ENCODE results near the gene RBM14. TPM values are rescaled to one million over a fixed set of nuclear protein-coding genes. Genes with fewer than 3 reads are reported as not detected.

Gene RBM14
- total and polyA plus RNA-seq, 2 donors (not counting 1 experiment from before 2014, with no cell fraction given), result 52.4 to 244 TPM

- Histone ChIP-seq H3K27me3 (replicated peaks in 1 of 4; ENCODE audit: control extremely low read depth in 1 of 4, control insufficient read depth in 3 of 4, insufficient read depth in 4 of 4, low read length in 3 of 4) (no peaks in the 10 kb centered on the region), H3K9me3 (ENCODE audit: control extremely low read depth in 1 of 3, control insufficient read depth in 2 of 3, insufficient read depth in 1 of 3, low read length in 2 of 3) (no peaks in the 10 kb centered on the region), H2AFZ (ENCODE audit: insufficient read depth, low read depth, low read length, poor library complexity, severe bottlenecking) (no peak overlapping the region), H3K4me2 (replicated peaks; ENCODE audit: low read depth, low read length, poor library complexity, severe bottlenecking) (no peak overlapping the region), H3K9ac (ENCODE audit: low read length) (no peak overlapping the region), H3K79me2 (ENCODE audit: control insufficient read depth, insufficient read depth, low read length) (peaks cover 94% of the 10 kb centered on the region), H4K20me1 (ENCODE audit: control insufficient read depth, insufficient read depth, low read length, poor library complexity, severe bottlenecking) (peaks cover 78% of the 10 kb centered on the region), H3K4me1 (ENCODE audit: control insufficient read depth in 2 of 2, insufficient read depth in 2 of 2, low read length in 2 of 2) (peaks cover 8 to 9% of the 10 kb centered on the region in 2 donors), H3K27ac (ENCODE audit: low read length in 2 of 2) (no peak overlapping the region), H3K36me3 (replicated peaks in 1 of 2; ENCODE audit: control extremely low read depth in 1 of 2, control insufficient read depth in 1 of 2, extremely low read depth in 1 of 2, insufficient read depth in 2 of 2, low read length in 1 of 2) (peaks cover 0 to 73% of the 10 kb centered on the region in 2 experiments), H3K4me3 (ENCODE audit: control extremely low read depth in 1 of 5, extremely low read depth in 1 of 5, insufficient read depth in 1 of 5, low read depth in 2 of 5, low read length in 4 of 5) (no peak overlapping the region)
- Mint-ChIP-seq H3K4me3 (no peak overlapping the region), H3K4me1 (peaks cover 41% of the 10 kb centered on the region), H3K27ac (no peak overlapping the region), H3K27me3 (no peaks in the 10 kb centered on the region), H3K9me3 (ENCODE audit: insufficient read depth) (no peaks in the 10 kb centered on the region)
- ATAC-seq (ENCODE audit: low read depth), result no peak
- POLR2A ChIA-PET, result interaction anchor here (0.9 kb wide), 1 partner anchor 27 kb away, joined by 3 read pairs; the partner anchor contains the start of gene RBM4B
- TF ChIP-seq CTCF (IDR thresholded peaks at IDR 0.05), result no peak
- TF ChIP-seq EZH2 (IDR thresholded peaks at IDR 0.05; ENCODE audit: borderline replicate concordance, insufficient read depth, low read depth, low read length, poor library complexity, severe bottlenecking), result no peak
- WGBS (ENCODE audit: insufficient coverage), result 98% methylated on average over 5 of the region's 5 CpGs
- DNase-seq, result no peak
- intact Hi-C loops (cut with micrococcal nuclease), result loop anchor here (10.0 kb wide), 1 partner anchor 885 kb away; no protein-coding TSS in a partner anchor
- CTCF ChIA-PET, result interaction anchor here (1.4 to 2.2 kb wide), 2 partner anchors 17 to 28 kb away, joined by 3 to 9 read pairs; partner anchors contain the start of gene RBM4B
Observed at GRCh38 chr11:66649903-66650302, 33.5 kb downstream of the RBM14 start.

GRCh38 chr11:66651016-66651415, 34.6 kb downstream of the RBM14 start:
- H3K27ac ChIP-seq (ENCODE audit: low read length in 2 of 2), result no peak overlapping the region
- no peaks in the 10 kb centered on the region for H3K4me1 ChIP-seq (ENCODE audit: control insufficient read depth in 2 of 2, insufficient read depth in 2 of 2, low read length in 2 of 2)
- H4K20me1 ChIP-seq (ENCODE audit: control insufficient read depth, insufficient read depth, low read length, poor library complexity, severe bottlenecking), result peaks cover 68% of the 10 kb centered on the region
- H3K4me3 ChIP-seq (ENCODE audit: control extremely low read depth in 1 of 5, extremely low read depth in 1 of 5, insufficient read depth in 1 of 5, low read depth in 2 of 5, low read length in 4 of 5), result no peak overlapping the region
- H3K9ac ChIP-seq (ENCODE audit: low read length), result no peak overlapping the region
- WGBS (ENCODE audit: insufficient coverage), result no CpG with 5 or more reads among the region's 2 CpGs
- TF ChIP-seq EZH2 (IDR thresholded peaks at IDR 0.05; ENCODE audit: borderline replicate concordance, insufficient read depth, low read depth, low read length, poor library complexity, severe bottlenecking) (no peak), CTCF (IDR thresholded peaks at IDR 0.05) (no peak)
- peaks cover 90% of the 10 kb centered on the region for H3K79me2 ChIP-seq (ENCODE audit: control insufficient read depth, insufficient read depth, low read length)
- peaks cover 33% of the 10 kb centered on the region for H3K4me1 Mint-ChIP-seq
- H3K9me3 Mint-ChIP-seq (ENCODE audit: insufficient read depth), result no peaks in the 10 kb centered on the region
- peaks cover 0 to 67% of the 10 kb centered on the region in 2 experiments for H3K36me3 ChIP-seq (replicated peaks in 1 of 2; ENCODE audit: control extremely low read depth in 1 of 2, control insufficient read depth in 1 of 2, extremely low read depth in 1 of 2, insufficient read depth in 2 of 2, low read length in 1 of 2)
- no peak for DNase-seq
- H3K4me3 Mint-ChIP-seq, result no peak overlapping the region
- no peaks in the 10 kb centered on the region for H3K27me3 Mint-ChIP-seq
- ChIA-PET CTCF (no interaction called here), POLR2A (interaction anchor here (0.7 kb wide), 1 partner anchor 740 kb away, joined by 3 read pairs; no protein-coding TSS in a partner anchor)
- no peak overlapping the region for H3K4me2 ChIP-seq (replicated peaks; ENCODE audit: low read depth, low read length, poor library complexity, severe bottlenecking)
- no peak for ATAC-seq (ENCODE audit: low read depth)
- intact Hi-C loops (cut with micrococcal nuclease), result loop anchor here (10.0 kb wide), 1 partner anchor 884 kb away; no protein-coding TSS in a partner anchor
- H2AFZ ChIP-seq (ENCODE audit: insufficient read depth, low read depth, low read length, poor library complexity, severe bottlenecking), result no peak overlapping the region
- H3K27ac Mint-ChIP-seq, result no peak overlapping the region
- H3K27me3 ChIP-seq (replicated peaks in 1 of 4; ENCODE audit: control extremely low read depth in 1 of 4, control insufficient read depth in 3 of 4, insufficient read depth in 4 of 4, low read length in 3 of 4), result no peaks in the 10 kb centered on the region
- H3K9me3 ChIP-seq (ENCODE audit: control extremely low read depth in 1 of 3, control insufficient read depth in 2 of 3, insufficient read depth in 1 of 3, low read length in 2 of 3), result no peaks in the 10 kb centered on the region

Measured in B cell (primary cell).